GM21390 (cell line): Measurements from ENCODE around the gene PLEKHG2.

Experiments
- ATAC-seq: cut with Tn5 transposase; IDR thresholded peaks from one replicate; pipeline ENCODE4 v1.9.1; 2021; ENCODE audit not compliant: unreplicated experiment

The PLEKHG2 gene

GRCh38 chr19:39385629-39386411 lies 26.6 kb upstream of the PLEKHG2 start:
- no peak for ATAC-seq

DNA sequence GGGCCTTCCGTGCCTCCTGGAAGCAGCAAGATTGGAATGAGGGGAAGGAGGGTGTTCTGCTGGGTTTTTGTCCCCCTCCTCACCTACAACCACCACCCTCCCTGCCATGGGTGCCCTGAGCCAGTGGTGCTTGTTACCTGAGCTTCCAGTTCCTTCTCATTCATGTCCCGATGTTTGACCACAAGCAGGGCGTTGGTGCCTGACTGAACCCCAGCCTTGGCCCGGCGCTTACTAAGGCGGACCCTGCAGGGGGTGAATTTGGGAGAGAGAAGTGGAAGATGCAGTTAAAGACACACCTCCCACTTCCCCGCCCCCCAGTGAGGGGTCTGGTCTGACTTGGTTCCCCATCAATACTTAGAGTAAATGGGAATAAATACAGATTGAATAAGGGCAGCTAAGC lies 25.9 kb upstream of the PLEKHG2 start:
- ATAC-seq: no peak

GRCh38 chr19:39388657-39389056 lies 23.8 kb upstream of the PLEKHG2 start:
- no peak for ATAC-seq

GRCh38 chr19:39389631-39390414 lies 22.6 kb upstream of the PLEKHG2 start:
- ATAC-seq: no peak

DNA sequence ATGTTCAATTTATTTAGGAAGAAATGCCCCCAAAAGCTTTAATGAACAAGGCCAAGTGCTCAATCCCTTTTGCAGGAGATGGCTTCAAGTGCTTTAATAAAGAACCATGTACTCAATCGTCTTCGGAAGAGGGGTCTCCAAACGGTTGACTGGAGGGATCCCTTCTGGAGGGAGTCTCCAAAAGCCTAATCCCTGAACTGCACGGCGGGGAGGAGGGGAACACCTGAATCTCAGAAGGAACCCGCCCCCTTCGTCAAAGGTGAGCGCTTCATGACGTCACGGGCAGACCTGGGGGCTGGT lies 22.1 kb upstream of the PLEKHG2 start:
- no peak for ATAC-seq

DNA sequence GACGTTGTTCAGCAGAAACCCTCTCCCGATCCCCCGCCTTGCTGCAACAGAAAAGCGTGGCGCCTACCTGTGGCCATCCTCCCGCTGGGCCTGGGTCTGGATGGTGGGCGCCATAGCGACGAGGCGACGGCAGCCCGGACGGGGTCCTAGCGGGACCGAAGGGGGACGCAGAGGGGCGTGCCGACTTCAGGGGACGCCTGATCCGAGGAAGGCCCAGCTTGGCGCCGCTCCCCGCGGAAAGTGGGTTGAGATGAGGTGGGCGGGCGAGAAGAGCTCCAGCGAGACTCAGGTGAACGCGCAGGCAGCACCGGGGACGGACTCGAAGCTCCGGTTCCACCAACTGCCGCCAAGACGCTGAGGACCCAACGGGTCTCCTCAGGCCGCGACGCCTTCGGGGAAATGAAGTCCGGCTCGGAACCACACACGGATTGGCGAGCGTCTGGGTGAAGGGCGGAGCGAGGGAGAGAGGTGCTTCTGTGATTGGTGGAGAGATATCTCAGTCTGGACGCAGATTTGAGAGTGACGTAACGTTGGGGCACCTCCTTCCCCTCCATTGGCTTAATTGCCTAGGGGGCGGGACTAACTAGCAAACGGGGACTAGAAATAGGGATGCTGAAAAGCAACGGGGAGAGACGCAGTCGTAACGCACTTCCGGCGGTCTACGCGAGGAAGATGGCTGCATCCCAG lies 21.6 kb upstream of the PLEKHG2 start, which contains the start of the genes MED29 and PAF1:
Gene MED29 (plus strand): TSS at position 628 of the 687 bp plus-strand sequence. CDS start 45 bp downstream, at position 673.
Gene PAF1 (minus strand): TSS at position 356 of the 687 bp plus-strand sequence. CDS start 242 bp downstream, at position 114.
- ATAC-seq: peak; percentile 85

- peak; percentile 37 for ATAC-seq
Measured at GRCh38 chr19:39397360-39398296, 14.8 kb upstream of the PLEKHG2 start.

- ATAC-seq: no peak
Measured at GRCh38 chr19:39398297-39398864, 14.1 kb upstream of the PLEKHG2 start.

DNA sequence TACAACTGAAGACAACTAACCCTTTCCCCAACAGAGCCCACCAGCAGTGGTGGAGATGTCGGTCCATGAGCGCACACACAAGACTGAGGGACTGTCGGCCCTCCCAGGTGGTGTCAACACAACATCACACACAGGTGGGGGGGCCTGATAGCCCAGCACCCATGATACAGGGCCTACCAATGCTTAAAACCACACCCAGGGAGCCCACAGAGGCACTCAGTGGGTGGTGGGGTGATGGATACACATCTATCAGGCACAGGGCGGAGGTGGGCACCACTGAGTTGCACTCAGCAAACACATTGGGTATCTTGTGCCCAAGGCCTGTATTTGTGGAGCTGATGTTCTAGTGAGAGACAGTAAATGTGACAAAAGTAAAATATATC lies 12.8 kb upstream of the PLEKHG2 start:
- ATAC-seq: no peak

- ATAC-seq: no peak
Measured at GRCh38 chr19:39400061-39400460, 12.4 kb upstream of the PLEKHG2 start.

- ATAC-seq: no peak
Measured at GRCh38 chr19:39401070-39401548, 11.4 kb upstream of the PLEKHG2 start.

DNA sequence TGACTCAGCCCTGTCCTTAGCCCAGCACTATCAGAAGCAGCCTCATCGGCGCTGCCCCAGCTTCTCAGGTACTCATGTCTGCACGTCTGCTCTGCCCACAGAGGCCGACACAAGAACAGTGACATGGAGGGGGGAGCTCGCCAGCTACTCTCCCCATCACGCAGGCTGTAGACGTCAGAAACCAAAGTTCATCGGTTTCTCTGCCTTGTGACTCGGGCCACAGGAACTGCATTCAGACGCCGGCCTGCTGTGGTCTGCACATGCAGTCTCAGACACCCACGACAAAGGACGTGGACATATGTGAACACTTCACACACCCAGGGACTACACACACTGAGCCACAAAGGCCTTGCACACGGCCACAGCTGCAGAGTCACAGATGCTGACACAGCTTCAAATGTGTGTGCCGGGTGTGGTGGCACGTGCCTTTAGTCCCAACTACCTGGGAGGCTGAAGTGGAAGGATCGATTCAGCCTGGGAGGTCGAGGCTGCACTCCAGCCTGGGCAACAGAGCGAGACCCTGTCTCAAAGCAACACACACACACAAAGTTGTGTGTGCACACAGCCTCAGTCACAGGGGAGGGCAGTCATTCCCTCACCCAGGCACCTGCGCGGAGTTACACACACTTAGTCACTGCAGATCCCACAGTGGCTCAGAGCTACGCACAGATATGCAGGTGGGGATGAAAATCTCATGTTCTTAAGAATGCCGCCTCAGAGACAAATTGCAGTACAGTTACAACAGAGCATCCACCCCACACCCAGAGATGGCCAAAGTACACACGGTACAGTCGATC lies 10.7 kb upstream of the PLEKHG2 start:
- peak; percentile 29 for ATAC-seq

GRCh38 chr19:39402346-39403300 lies 9.8 kb upstream of the PLEKHG2 start:
- no peak for ATAC-seq

GRCh38 chr19:39403331-39404312 lies 8.8 kb upstream of the PLEKHG2 start:
- ATAC-seq: no peak

- ATAC-seq: no peak
Measured at GRCh38 chr19:39405261-39405957, 7.1 kb upstream of the PLEKHG2 start.

DNA sequence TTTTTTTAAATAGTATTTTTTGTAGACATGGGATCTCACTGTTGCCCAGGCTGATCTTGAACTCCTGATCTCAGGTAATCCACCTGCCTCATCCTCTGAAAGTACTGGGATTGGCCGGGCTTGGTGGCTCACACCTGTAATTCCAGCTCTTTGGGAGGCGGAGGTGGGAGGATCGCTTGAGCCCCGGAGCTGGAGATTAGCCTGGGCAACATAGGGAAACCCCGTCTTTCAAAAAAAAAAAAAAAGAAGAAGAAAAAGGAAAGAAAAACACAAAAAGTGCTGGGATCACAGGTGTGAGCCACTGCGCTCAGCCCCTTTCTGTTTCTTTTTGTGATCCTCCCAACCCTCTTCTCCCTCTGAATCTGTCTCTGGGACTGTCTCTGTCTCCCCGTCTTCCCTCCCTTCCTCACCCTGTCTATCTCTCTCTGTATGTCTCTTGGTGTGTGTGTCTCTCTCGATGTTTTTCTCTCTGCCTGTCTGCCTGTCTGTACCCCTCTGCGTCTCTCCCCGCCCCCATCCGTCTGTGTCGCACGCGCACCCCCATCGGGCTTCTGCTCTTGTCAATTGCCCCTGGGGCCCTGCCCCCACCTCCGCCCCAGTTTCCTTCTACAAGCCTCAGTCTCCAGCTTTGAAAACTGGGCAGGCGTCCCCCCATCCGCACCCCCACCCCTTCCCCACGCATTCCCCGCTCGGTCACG lies 6.4 kb upstream of the PLEKHG2 start:
- no peak for ATAC-seq
